IPS-18a (cell line): ENCODE measurements around the gene INMT.

Experiments
- H3K27ac ChIP-seq: one replicate; pipeline ENCODE4 v1.5.1; 2013; ENCODE audit warnings: low read length
- H3K27me3 ChIP-seq: one replicate; pipeline ENCODE4 v1.6.1; 2013; ENCODE audit warnings: mild to moderate bottlenecking, low read length; ENCODE audit not compliant: control insufficient read depth, insufficient read depth
- H3K36me3 ChIP-seq: one replicate; pipeline ENCODE4 v1.6.1; 2013; ENCODE audit warnings: low read depth, low read length; ENCODE audit not compliant: control insufficient read depth
- H3K4me1 ChIP-seq: one replicate; pipeline ENCODE4 v1.6.1; 2013; ENCODE audit warnings: low read depth, low read length; ENCODE audit not compliant: control insufficient read depth
- H3K4me3 ChIP-seq: one replicate; pipeline ENCODE4 v1.5.1; 2013; ENCODE audit warnings: low read length
- H3K9ac ChIP-seq: one replicate; pipeline ENCODE4 v1.6.1; 2013; ENCODE audit warnings: mild to moderate bottlenecking, low read length, moderate library complexity
- H3K9me3 ChIP-seq: one replicate; pipeline ENCODE4 v1.6.1; 2013; ENCODE audit warnings: low read depth, low read length; ENCODE audit not compliant: control insufficient read depth

INMT gene

GRCh38 chr7:30795161-30795948, 43.4 kb downstream of the INMT start:
- H3K4me1 ChIP-seq, result no peaks in the 10 kb centered on the region
- no peak overlapping the region for H3K4me3 ChIP-seq
- H3K27ac ChIP-seq, result no peak overlapping the region
- no peaks in the 10 kb centered on the region for H3K27me3 ChIP-seq
- H3K36me3 ChIP-seq, result no peaks in the 10 kb centered on the region
- no peak overlapping the region for H3K9ac ChIP-seq
- H3K9me3 ChIP-seq, result no peaks in the 10 kb centered on the region

- H3K4me1 ChIP-seq, result no peaks in the 10 kb centered on the region
- no peaks in the 10 kb centered on the region for H3K27me3 ChIP-seq
- no peak overlapping the region for H3K4me3 ChIP-seq
- H3K9ac ChIP-seq, result no peak overlapping the region
- H3K9me3 ChIP-seq, result no peaks in the 10 kb centered on the region
- no peak overlapping the region for H3K27ac ChIP-seq
- no peaks in the 10 kb centered on the region for H3K36me3 ChIP-seq
Measured at GRCh38 chr7:30796105-30796869, 44.4 kb downstream of the INMT start.

- H3K9ac ChIP-seq, result no peak overlapping the region
- H3K4me3 ChIP-seq, result no peak overlapping the region
- H3K4me1 ChIP-seq, result no peaks in the 10 kb centered on the region
- no peaks in the 10 kb centered on the region for H3K27me3 ChIP-seq
- H3K36me3 ChIP-seq, result no peaks in the 10 kb centered on the region
- no peaks in the 10 kb centered on the region for H3K9me3 ChIP-seq
- no peak overlapping the region for H3K27ac ChIP-seq
Measured at GRCh38 chr7:30797176-30798040, 45.5 kb downstream of the INMT start.

GRCh38 chr7:30799206-30799975, 47.5 kb downstream of the INMT start:
- Histone ChIP-seq H3K4me3 (no peak overlapping the region), H3K27me3 (no peaks in the 10 kb centered on the region), H3K27ac (no peak overlapping the region), H3K36me3 (no peaks in the 10 kb centered on the region), H3K9me3 (no peaks in the 10 kb centered on the region), H3K9ac (no peak overlapping the region), H3K4me1 (no peaks in the 10 kb centered on the region)

GRCh38 chr7:30799976-30800661, 48.2 kb downstream of the INMT start:
- Histone ChIP-seq H3K36me3 (no peaks in the 10 kb centered on the region), H3K27ac (no peak overlapping the region), H3K27me3 (no peaks in the 10 kb centered on the region), H3K9ac (no peak overlapping the region), H3K9me3 (no peaks in the 10 kb centered on the region), H3K4me1 (no peaks in the 10 kb centered on the region), H3K4me3 (no peak overlapping the region)

- Histone ChIP-seq H3K4me3 (no peak overlapping the region), H3K36me3 (no peaks in the 10 kb centered on the region), H3K9me3 (no peaks in the 10 kb centered on the region), H3K9ac (no peak overlapping the region), H3K27ac (no peak overlapping the region), H3K4me1 (no peaks in the 10 kb centered on the region), H3K27me3 (no peaks in the 10 kb centered on the region)
Measured at GRCh38 chr7:30800785-30801252, 48.9 kb downstream of the INMT start.

- H3K27me3 ChIP-seq, result no peaks in the 10 kb centered on the region
- H3K9me3 ChIP-seq, result no peaks in the 10 kb centered on the region
- H3K9ac ChIP-seq, result no peak overlapping the region
- no peaks in the 10 kb centered on the region for H3K36me3 ChIP-seq
- no peak overlapping the region for H3K4me3 ChIP-seq
- no peaks in the 10 kb centered on the region for H3K4me1 ChIP-seq
- H3K27ac ChIP-seq, result no peak overlapping the region
Measured at GRCh38 chr7:30802812-30803211, 50.9 kb downstream of the INMT start.

- Histone ChIP-seq H3K9ac (no peak overlapping the region), H3K36me3 (no peaks in the 10 kb centered on the region), H3K4me1 (no peaks in the 10 kb centered on the region), H3K27ac (no peak overlapping the region), H3K4me3 (no peak overlapping the region), H3K27me3 (no peaks in the 10 kb centered on the region), H3K9me3 (no peaks in the 10 kb centered on the region)
Measured at GRCh38 chr7:30804078-30804661, 52.2 kb downstream of the INMT start.

- H3K27me3 ChIP-seq, result no peaks in the 10 kb centered on the region
- H3K9me3 ChIP-seq, result no peaks in the 10 kb centered on the region
- H3K4me3 ChIP-seq, result no peak overlapping the region
- no peak overlapping the region for H3K9ac ChIP-seq
- no peak overlapping the region for H3K27ac ChIP-seq
- no peaks in the 10 kb centered on the region for H3K36me3 ChIP-seq
- H3K4me1 ChIP-seq, result no peaks in the 10 kb centered on the region
Measured at GRCh38 chr7:30805081-30805691, 53.3 kb downstream of the INMT start.

GRCh38 chr7:30805931-30806330, 54.0 kb downstream of the INMT start:
- H3K27ac ChIP-seq, result no peak overlapping the region
- no peaks in the 10 kb centered on the region for H3K27me3 ChIP-seq
- H3K9me3 ChIP-seq, result no peaks in the 10 kb centered on the region
- no peaks in the 10 kb centered on the region for H3K36me3 ChIP-seq
- H3K4me1 ChIP-seq, result no peaks in the 10 kb centered on the region
- H3K4me3 ChIP-seq, result no peak overlapping the region
- H3K9ac ChIP-seq, result no peak overlapping the region
